Measurements from ENCODE around the gene COL6A1. TPM values are rescaled to one million over a fixed set of nuclear protein-coding genes. Genes with fewer than 3 reads are reported as not detected.

COL6A1 gene
- polyA plus RNA-seq, 2 of the 4 experiments (the other 2 are of a cell fraction) = 3.9 to 18.3 TPM

DNA sequence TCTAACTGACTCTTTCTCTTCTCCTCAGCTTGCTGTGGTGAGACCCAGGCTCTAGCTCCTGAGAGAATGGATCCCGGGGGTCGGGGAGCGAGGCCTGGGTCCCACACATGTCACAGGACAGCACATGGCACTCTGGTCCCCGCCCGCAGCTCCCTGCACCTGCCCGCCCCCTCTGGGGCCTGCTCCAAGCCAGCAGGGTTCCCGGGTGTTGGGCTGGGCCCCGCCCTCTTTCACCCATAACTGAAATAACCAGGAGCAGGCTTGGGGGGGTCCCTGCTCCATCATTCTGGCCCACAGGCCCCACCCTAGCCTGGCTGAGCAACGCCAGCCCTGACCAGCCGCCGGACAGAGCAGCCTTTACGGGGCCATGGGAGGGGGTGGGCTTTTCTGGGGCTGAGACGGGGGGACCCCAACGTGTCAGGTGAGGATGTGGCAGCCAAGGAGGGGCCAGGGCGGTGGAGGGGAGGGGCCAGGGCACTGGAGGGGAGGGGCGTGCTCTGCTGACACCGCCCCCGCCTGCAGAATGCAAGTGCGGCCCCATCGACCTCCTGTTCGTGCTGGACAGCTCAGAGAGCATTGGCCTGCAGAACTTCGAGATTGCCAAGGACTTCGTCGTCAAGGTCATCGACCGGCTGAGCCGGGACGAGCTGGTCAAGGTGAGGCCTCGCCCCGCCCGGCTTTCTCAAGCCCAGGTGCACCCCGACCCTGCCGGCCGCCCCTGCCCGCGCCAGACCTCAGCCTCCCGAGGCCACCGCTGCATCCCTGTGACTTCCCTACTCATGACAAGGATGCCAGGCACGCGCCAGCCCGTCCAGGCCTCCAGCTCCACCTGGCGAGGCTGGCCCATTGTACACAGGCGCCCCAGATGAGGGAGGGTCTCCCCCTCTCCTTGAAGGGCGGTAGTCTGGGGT lies 19.4 kb downstream of the COL6A1 start:
- H3K27ac ChIP-seq = no peak overlapping the region
- H3K4me2 ChIP-seq = no peak overlapping the region
- WGBS (ENCODE audit: missing lambda C conversion rate) = 82% methylated on average over 18 of the region's 44 CpGs
- H3K4me3 ChIP-seq = no peak overlapping the region
- POLR2A ChIA-PET = no interaction called here
- no peak for DNase-seq (ENCODE audit: low read depth in 1 of 2, low spot score in 1 of 2)
- TF ChIP-seq MYC (IDR thresholded peaks at IDR 0.05; ENCODE audit: borderline replicate concordance, low read length) = no peak
- no peak for TF ChIP-seq ZFP36 (IDR thresholded peaks at IDR 0.05; ENCODE audit: borderline replicate concordance, partially characterized antibody)
- no peak for TF ChIP-seq RNF2 (IDR thresholded peaks at IDR 0.05; ENCODE audit: borderline replicate concordance, low read depth)
- TF ChIP-seq BCL3 (IDR thresholded peaks at IDR 0.05) = no peak
- TF ChIP-seq CTCF (IDR thresholded peaks at IDR 0.05) = no peak
- TF ChIP-seq, protein P1, sequence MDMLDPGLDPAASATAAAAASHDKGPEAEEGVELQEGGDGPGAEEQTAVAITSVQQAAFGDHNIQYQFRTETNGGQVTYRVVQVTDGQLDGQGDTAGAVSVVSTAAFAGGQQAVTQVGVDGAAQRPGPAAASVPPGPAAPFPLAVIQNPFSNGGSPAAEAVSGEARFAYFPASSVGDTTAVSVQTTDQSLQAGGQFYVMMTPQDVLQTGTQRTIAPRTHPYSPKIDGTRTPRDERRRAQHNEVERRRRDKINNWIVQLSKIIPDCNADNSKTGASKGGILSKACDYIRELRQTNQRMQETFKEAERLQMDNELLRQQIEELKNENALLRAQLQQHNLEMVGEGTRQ (IDR thresholded peaks at IDR 0.05) = no peak
- no peak for TF ChIP-seq KDM5A (IDR thresholded peaks at IDR 0.05)
- TF ChIP-seq RCOR1 (IDR thresholded peaks at IDR 0.05; ENCODE audit: low read depth, low read length) = no peak
- TF ChIP-seq RAD21 (conservative IDR thresholded peaks at IDR 0.05 in 1 of 2, IDR thresholded peaks at IDR 0.05 in 1 of 2) = no peak
- no peak for TF ChIP-seq POLR2A (IDR thresholded peaks at IDR 0.05; ENCODE audit: low read length)
- TF ChIP-seq ZSCAN20 (CRISPR knock-in tag; IDR thresholded peaks at IDR 0.05) = no peak
- peak in 1 of 2 experiments; percentile 52; a peak in 3 of 6 replicates for ATAC-seq
- no peaks in the 10 kb centered on the region for H3K4me1 ChIP-seq
- FAIRE-seq = no peak
- no peaks in the 10 kb centered on the region for H3K9me3 ChIP-seq
- CTCF ChIA-PET = no interaction called here

GRCh38 chr21:46001821-46002681 lies 20.5 kb downstream of the COL6A1 start:
- no peak overlapping the region for H3K4me2 ChIP-seq
- DNase-seq (ENCODE audit: low read depth in 1 of 2, low spot score in 1 of 2) = no peak
- 90% methylated on average over 2 of the region's 51 CpGs for WGBS (ENCODE audit: missing lambda C conversion rate)
- H3K4me1 ChIP-seq = no peaks in the 10 kb centered on the region
- H3K4me3 ChIP-seq = no peak overlapping the region
- ATAC-seq = peak in 1 of 2 experiments; percentile 15; a peak in 1 of 6 replicates
- ChIA-PET CTCF (no interaction called here), POLR2A (no interaction called here)
- TF ChIP-seq POLR2AphosphoS2 (conservative IDR thresholded peaks at IDR 0.05; ENCODE audit: low read length) (no peak), PBX3 (IDR thresholded peaks at IDR 0.05) (no peak), NR3C1 (IDR thresholded peaks at IDR 0.05) (no peak), CHD4 (IDR thresholded peaks at IDR 0.05; ENCODE audit: borderline replicate concordance) (no peak), JUNB (IDR thresholded peaks at IDR 0.05) (no peak), CHD2 (IDR thresholded peaks at IDR 0.05; ENCODE audit: low read length, partially characterized antibody) (no peak), MAFK (IDR thresholded peaks at IDR 0.05; ENCODE audit: partially characterized antibody) (no peak), MYC (IDR thresholded peaks at IDR 0.05; ENCODE audit: borderline replicate concordance, low read length) (no peak), ZNF302 (CRISPR knock-in tag; IDR thresholded peaks at IDR 0.05) (no peak), BHLHE40 (IDR thresholded peaks at IDR 0.05; ENCODE audit: low read depth, low read length) (no peak), FOSB (CRISPR knock-in tag; IDR thresholded peaks at IDR 0.05) (no peak)
- no peaks in the 10 kb centered on the region for H3K9me3 ChIP-seq
- FAIRE-seq = no peak
- no peak overlapping the region for H3K27ac ChIP-seq

Measured in A549 (cell line).